Measurements from ENCODE around the gene ORC2.

ORC2 gene

GRCh38 chr2:200860092-200860795 is 103.2 kb downstream of the ORC2 start:
- FAIRE-seq, result no peak
